HG02623 (cell line): Measurements from ENCODE around the gene PLA2G6.
"Not testable (repeated sequence)": the region's sequence is repeated elsewhere in the genome, so short reads cannot be mapped to it uniquely, and the experiment has no call there.

Source experiments
- ATAC-seq: cut with Tn5 transposase; IDR thresholded peaks from one replicate; pipeline ENCODE4 v1.9.1; 2021; ENCODE audit warnings: moderate library complexity; ENCODE audit not compliant: unreplicated experiment

The PLA2G6 gene

DNA sequence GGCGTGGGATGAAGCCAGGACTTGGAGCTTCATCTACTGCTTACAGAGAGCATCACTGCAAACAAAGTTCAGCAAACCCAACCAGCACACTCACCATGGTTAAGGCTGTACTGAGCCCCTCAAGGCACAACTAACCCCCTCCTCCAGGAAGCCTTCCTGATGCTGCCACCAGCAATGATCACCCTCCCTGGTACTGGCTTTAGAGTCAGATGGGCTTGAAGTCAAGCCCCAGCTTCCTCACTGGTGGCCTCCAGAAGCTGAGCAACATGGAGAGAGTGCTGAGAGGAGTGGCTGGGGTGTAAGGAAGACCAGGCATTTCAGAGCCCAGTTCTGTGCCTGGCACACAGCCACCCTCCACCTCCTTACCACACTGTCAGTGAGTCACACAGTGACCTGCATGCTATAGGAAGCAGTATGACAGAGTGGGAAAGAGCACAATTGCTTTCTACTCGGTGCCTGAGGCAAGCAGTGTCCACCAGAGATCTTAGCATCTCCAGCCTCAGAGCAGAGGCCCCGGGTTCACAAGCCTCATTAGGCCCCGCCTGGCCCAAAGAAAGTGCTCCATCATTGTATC is 46.4 kb downstream of the PLA2G6 start:
- no peak for ATAC-seq

DNA sequence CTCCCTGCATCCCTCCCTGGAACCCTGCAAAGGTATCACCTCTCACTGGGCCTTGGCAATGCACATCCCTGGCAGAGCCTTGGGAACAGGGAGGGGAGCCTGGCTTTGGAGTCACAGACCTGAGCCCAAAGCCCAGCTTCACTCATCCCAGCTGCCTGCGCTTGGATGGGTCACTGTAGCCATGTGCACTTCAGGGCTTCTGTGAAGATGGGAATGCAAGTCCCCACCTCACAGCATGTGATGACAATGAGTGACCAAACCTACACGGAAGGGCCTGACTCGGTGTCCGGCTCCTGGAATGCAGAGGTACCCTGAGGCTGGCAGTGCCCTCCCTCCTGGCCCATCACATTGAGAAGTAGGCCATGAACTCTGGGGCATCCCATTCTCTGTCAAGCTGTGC is 48.3 kb downstream of the PLA2G6 start:
- no peak for ATAC-seq

DNA sequence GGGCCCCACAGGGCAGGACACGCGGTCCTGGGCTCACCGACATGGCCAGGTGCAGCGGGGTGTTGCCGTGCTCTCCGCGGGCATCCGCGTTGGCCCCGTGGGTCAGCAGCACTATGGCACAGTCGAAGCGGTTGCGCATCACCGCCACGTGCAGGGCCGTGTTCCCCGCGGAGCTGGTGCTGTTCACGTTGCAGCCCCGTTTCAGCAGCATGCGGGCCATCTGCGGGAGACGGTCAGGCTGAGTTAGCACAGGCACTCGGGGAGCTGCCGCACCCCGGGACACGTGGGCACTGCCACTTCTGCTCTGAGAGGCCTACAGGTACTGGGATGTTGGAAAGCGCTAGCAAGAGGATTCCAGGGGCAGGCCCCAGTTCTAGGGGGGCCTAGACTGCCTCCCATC is 48.8 kb downstream of the PLA2G6 start:
- no peak for ATAC-seq

DNA sequence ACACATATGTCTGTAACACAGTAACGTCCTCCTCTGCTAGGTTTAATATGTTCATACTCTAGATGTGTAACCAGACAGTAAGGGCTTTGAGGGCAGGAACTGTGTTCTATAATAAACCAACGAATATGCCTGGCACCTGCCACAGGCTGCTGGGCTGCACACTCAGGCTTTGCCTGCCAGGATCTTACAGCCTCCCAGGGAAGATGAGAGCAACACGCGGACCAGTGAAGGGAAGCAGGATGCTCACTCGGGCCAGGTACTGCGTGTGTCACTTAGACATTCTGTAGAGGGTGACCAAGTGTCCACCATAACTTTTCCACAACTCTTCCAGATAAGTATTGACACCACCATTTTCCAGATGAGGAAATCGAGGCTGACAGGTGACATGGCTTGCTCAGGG is 49.5 kb downstream of the PLA2G6 start:
- no peak for ATAC-seq

DNA sequence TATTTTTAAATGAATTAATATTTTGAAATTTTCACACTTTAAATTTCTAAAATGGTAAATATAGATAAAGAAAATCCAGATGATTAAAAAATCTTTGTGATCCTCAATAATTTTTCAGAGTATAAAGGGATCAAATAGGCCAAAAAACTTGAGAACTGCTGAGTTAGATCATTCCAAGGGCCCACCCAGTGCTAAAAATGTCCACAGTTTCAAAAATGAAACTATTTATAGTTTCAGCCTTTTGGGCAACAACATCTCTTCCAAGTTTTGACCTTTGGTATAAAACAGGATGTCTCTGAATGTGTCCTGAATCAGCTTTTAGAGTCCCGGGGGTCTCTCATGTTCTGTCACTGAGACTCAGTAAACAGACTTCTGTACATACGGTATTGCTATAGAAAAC is 50.2 kb downstream of the PLA2G6 start:
- ATAC-seq = no peak

DNA sequence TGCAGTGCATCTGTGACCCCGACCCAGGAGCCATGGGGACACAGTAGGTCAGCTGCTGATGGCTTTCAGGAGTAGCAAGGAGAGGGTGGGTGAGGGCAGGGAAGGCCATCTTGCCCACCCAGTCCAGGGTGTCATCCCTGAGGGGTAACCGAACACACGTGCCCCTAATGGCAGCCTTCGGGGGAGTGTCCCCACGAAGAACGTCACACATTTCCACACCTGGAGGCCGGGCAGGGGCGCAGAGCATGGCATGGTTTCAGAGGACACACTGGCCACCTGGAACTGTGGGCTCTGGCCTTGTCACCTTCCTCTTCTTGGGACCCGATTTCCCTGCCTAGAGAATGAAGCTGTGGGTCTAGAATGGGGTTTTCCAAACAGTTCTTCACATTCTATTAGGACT is 51.8 kb downstream of the PLA2G6 start:
- no peak for ATAC-seq

DNA sequence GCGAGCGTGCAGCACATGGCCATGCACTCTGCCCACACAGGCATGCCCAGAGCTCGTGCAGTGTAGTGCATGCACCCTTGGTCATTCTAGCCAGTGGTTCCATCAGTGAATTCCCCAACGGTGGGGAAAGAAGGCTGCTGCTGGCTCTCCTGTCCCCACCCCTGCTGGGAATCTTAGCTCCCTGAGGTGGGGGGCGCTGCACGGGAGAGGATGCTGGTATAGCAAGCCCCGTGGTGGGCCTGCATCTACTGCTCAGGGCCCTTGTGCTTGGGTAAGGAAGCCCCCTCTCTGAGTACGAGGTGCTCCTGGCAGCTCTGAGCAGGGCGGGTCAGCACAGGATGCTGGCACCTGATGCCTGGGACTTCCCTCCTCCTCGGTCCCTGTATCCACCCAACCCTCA is 52.6 kb downstream of the PLA2G6 start:
- no peak for ATAC-seq

DNA sequence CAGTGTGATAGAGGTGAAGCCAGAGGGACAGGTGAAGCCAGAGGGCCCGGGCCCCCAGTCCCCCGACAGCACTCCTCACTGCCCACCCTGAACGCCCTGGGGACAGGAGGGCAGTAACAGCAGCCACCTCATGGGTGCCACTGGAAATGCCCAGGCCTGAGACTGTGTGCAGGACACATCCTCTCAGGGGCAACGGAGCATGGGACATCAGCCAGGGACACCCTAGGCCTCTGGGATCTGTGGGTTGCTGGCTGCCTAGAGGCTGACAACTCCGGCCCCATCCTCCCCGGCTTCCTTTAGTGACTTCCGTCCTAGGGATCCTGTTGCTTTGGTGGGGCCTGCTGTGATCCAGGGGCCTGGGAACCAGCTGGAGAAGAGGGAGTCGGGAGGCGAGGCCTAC is 53.8 kb downstream of the PLA2G6 start:
- no peak for ATAC-seq

DNA sequence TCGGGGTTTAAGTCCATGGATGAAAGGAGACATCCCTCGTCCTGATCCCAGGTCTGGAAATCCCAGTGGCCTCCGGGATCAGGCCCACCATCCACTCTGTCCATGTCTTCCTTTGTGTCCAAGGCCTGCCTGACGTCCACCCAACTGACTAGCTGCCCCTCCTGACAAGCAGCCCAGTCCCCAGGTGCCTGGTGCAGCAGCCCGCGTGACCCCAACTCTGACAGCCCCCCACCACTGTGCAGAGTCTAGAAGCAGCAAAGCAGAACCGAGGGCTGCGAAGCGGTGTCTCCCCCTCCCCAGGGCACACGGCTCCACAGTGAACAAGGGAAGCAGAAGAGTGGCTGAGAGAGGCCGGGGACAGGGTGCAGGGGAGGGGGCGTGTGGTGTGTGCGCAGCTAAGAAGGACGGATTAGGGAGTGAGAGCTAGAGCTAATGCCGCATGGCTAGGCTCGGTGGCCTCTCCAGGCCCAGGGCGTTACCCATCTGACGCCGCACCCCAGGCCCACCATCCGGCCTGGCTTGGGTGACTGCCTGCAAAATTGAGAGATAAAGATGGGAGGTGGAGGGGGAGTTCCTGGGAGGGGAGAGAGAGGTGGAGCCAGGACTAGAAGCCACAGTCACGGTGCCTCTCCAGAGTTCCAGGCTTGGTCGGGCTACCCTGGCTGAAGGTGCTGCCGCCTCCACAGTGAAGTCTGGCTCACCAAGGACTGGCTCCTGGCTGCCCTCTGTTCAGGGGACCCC is 54.5 kb downstream of the PLA2G6 start:
- ATAC-seq = no peak

DNA sequence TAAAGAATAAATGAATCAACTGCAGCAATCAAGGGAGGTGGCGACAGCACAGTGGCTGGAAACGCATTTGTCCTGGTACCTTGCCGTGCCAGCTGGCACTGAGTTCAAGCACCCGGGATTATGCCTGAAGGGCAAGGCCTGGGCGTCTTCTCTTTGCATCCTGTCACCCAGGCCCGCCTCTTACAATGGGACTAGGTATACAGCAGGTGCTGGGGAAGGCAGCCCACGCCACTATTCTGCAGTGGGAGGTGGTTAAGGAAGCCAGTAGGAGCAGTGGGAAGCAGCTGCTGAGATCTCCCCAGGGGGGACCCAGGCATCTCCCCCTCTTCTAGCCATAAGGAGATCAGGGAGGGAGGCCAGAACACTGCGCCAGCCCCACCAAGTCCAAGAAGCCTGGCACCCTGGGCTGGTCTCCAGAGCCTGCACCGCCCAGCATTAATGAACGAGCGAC is 55.9 kb downstream of the PLA2G6 start:
- ATAC-seq = no peak

DNA sequence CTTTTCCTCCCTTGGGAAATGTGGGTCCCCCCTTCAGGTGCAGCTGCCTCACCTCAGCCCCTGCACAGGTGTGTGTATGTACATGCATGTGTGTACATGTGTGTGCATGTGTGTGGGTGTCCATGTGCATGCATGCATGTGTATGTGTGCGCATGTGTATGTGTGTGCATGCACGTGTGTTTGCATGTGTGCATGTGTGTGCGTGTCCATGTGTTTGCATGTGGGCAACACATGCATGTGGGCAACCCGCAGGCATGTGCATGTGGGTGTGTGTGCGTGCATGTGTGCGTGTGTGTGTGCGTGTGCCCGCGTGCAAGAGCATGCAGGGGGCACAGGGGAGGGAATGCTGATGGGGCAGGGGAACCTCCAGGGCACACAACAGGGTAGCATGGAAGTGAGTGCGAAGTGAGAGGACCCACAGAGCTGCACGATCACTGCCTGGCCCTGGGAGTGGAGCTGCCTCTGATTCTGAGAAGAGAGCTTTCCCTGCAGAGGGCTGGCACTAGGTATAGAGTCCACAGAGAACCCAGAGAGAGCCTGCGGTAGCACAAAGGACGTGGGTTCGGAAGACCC is 56.5 kb downstream of the PLA2G6 start:
- no peak for ATAC-seq

DNA sequence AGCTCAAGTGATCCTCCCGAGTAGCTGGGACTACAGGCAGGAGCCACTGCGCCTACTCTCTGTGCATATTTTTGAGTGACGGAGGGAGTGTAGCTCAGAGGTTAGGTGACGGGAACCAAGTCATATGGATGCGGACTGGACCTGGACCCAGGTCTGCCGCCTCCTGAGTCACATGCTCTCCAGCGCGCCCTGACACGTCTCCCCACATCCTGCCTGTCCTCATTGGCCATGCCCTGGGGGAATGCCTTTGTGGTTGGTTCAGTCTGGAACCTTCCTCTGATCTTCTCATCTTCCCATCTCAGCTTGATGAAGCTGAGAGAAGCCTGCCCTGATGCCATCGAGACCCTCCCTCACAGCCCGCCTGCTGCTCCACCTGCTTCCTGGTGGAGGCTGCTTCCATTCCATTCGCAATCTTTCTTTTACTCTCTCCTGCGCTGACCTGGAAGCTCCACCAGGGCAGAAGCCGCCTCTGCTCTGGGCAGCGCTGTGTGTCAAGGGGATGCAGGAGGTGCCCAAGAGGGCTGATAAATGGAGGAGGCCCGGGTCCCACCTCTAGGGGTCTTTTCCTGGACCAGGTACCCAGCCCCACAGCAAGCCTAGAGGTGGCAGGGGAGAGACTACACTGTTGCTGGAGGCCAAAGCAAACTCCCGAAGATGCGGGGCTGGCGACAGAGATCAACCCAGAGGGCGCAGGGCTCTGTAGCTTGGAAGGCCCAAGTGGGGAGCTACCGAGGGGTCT is 57.2 kb downstream of the PLA2G6 start:
- no peak for ATAC-seq

DNA sequence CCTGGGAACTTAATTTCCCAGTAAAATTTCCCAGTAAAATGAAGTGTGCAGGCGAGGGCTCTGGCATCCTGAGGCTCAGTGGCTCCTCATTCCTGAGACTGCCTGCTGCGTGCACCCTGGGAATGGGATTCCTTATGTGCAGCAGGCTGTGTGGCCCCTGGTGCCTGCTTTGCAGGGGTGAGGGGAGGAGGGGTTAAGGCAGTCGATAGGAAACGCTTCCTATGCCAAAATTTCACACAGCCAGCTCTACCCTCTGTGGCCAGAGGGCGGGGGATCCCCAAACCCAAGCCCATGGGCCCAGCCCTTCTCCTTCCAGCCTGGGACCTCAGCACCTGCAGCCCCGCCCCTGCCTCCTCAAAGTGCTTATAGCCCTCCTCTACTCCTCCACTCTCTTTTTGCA is 59.0 kb downstream of the PLA2G6 start:
- ATAC-seq = no peak

DNA sequence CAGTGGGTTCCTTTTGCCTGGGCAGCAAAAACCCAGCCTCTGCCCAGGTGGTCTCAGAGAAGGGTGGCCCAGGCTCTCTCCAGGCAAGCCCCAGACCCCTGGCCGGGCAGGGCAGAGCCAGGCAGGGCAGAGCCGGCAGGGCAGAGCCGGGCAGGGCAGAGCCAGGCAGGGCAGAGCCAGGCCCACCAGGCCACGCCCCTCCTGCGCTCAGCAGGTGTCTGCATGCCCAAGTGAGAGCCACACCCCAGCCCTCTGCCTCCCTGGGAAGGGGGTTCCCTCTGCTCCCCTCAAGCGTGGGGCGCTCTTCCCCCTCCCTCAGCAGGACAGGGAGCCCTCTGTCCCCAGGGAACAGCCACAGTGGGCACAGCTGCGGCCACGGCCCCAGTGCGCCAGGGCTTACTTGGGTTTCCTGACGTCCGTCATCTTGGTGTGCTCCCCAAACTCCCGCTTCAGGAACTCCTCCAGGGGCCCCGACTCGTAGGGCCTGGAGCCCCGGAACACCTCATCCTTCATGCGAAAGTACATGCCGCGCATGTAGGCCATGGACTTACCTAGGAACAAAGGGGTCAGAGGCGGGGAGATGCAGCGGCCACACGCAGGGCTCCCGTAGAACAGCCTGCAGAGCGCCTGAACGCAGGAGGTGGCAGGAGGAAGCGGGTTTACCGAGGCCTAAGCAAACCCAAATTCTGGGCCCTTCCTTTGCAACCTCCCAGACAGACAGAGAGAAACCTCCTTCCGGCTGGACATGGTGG is 61.1 kb downstream of the PLA2G6 start:
- ATAC-seq = no peak

DNA sequence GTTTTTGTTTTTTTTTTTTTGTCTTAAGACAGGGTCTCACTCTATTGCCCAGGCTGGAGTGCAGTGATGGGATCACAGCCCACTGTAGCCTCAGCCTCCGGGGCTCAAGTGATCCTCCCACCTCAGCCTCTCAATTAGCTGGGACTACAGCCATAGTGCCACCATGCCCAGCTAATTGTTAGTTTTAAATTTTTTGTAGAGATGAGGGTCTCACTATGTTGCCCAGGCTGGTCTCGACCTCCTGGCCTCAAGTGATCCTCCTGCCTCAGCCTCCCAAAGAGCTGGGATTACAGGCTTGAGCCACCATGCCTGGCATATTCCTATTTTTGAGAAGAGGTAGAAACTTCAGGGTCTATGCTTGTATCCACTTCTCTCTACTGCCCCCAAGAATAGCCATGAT is 62.9 kb downstream of the PLA2G6 start:
- ATAC-seq = not testable (repeated sequence)

DNA sequence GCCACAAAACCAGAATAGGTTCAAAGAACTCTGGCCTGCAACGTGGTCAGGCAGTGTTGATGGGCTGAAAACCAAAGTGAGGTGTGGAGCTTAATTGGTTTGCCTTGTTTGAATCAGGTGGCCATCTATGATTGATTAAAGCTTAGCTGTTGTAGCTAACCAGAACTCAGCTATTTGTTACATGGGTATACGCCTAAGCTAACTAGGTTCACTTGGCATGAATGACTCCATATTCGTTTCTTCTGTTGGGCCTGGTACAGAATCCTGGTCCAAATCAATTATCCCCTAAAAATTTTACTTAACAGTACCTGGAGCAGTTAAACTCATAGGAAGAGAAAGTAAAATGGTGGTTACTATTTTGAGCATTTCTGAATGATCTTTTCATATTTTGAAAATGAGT is 63.4 kb downstream of the PLA2G6 start:
- ATAC-seq = no peak

DNA sequence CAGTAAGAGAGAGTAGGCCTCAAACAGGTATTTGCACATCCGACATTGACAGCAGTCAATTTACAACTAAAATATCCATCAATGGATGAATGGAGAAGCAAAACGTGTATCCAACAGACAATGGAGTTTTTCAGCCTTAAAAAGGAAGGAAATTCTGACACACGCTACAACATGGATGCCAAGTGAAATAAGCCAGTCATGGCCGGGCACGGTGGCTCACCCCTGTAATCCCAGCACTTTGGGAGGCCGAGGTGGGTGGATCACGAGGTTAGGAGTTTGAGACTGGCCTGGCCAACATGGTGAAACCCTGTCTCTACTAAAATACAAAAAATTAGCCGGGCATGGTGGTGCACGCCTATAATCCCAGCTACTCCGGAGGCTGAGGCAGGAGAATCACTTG is 64.1 kb downstream of the PLA2G6 start:
- not testable (repeated sequence) for ATAC-seq

DNA sequence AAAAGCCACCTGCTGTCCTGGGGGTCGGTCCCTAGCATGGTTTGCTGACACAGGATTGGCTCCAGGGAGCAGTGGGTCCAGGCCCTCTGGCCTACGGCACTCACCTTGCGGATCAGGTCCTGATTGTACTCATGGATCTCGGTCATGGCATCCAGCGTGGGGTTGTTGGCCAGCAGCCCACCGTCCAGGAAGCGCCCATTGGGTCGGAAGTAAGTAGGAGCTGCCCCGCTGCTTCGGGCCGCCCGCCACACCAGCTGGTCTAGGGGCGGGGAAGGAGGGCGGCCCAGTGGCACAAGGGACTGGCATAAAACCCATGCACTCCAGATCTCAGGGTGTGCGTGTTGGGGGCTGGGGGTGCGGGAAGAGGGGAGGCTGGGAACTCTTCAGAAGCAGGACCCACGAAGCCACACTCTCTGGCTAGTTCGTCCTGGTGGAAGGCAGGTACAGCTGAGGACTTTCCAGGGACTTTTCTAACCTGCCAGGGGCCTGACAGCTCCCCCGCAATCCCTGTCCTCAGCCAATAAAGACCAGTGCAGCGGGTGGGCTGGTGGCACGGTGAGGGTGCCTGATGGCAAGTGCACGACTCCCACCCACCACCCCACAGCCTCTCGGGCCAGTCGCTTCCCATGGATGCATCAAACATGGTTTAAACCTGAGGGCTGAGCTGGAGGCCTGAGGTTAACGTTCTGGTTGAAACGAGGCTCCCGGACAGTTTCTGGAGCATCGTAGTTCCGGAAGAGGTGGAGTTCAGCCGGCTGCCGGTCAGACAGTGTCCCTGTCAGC is 66.0 kb downstream of the PLA2G6 start:
- no peak for ATAC-seq

DNA sequence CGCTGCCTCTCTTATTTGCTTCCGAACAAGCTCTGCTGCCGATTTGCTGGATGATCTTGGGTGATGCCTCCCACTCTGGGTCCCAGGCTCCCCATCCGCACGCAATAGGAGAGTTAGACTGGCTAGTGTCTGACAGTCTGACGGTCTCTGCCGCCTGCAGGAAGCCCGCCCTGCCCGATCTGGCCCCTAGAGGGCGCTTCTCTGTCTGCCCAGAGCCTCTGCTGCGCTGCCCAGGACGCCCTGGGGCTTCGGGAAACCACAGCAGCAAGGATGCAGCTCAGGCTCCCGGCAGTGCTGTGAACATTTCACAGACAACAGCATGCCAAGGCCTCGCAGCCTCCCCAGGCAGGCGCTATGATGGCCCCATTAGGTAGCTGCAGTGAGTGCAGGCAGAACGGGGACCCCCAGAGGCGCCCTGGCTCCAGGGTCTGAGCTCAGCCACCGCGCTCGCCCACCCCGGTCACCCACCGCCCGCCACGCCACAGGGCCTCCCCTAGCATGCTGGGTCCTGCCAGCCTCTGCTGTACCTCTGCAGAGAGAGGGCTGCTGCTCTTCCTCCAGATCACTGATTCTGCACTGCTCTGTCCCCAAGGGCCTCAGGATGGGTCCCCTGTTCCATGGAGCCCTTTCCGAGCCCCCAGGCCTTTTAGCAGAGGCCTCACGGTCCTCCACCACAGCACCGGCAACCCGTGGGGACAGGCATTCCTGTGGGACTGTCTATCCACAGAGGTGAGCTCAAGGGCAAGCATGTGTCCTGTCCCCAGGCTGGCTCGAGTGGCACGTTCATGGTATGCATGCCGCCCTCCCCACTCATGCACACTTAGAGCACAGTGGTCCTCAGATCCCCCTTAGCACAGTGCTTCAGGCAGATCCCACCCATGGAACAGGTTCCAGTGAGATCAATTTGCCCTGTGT is 66.9 kb downstream of the PLA2G6 start:
- no peak for ATAC-seq
